K562 (cell line): ENCODE results near the gene NR1D2. TPM values are rescaled to one million over a fixed set of nuclear protein-coding genes. Genes with fewer than 3 reads are reported as not detected.
A peak's percentile ranks its signal among the peaks of the same experiment; 100 is the strongest.
"Not testable (repeated sequence)": the region's sequence is repeated elsewhere in the genome, so short reads cannot be mapped to it uniquely, and the experiment has no call there.

Experiments
- ATAC-seq: fragments of 200-7000 bp; cut with Tn5 transposase; 3 replicates; pipeline ENCODE4 v1.9.1; 2020; ENCODE audit warnings: moderate library complexity
- BruUV-seq: library from RNA; stranded (reverse); fragments of 400-500 nt; replicated peaks from 2 replicates; lab custom pipeline; 2021; lab: Mats Ljungman, UMichigan
- CTCF ChIA-PET: fragments of 300-600 bp; formaldehyde crosslinking; extraction: SDS; loops from one replicate; lab custom pipeline; 2021; ENCODE audit warnings: low intra/inter-chr PET ratio; lab: Yijun Ruan, JAX
- POLR2A ChIA-PET: fragments of 300-600, 350-650 bp; sonication (Branson Sonifier 250); formaldehyde crosslinking; extraction: SDS; loops from one replicate; lab custom pipeline; 2021; ENCODE audit warnings: antibody characterized with exemption, inconsistent platforms; lab: Yijun Ruan, JAX
- DNase-seq, 4 experiments: peaks; one replicate each; pipeline versions ENCODE4 v3.0.0 to v3.0.0-alpha.2; 2011 to 2018; ENCODE audit warnings: low spot score in 3 of 4, mixed read lengths in 3 of 4; ENCODE audit errors: extremely low read depth in 1 of 4
- FAIRE-seq: peaks from 2 replicates; lab custom pipeline; 2011; peaks lifted over from hg19 to GRCh38; lab: Jason Lieb, UNC
- H2AFZ ChIP-seq: 2 replicates; pipeline ENCODE4 v1.6.0; 2011; ENCODE audit warnings: low read depth, low read length, control low read depth, inconsistent platforms
- H3K27ac ChIP-seq: fragments of 200-600 bp; 3 replicates; pipeline ENCODE4 v1.8.0; 2011; ENCODE audit warnings: low read depth, mild to moderate bottlenecking, control low read depth, inconsistent platforms, low read length, moderate library complexity, mixed read lengths; ENCODE audit errors: extremely low read depth
- H3K27me3 ChIP-seq, 2 experiments: fragments of 300-600 bp in 1 of 2; 2 replicates in 1 of 2; 3 replicates in 1 of 2; pipeline versions ENCODE4 v1.6.0 to v1.8.0; 2011; ENCODE audit warnings: inconsistent platforms in 2 of 2, low read length in 2 of 2, mild to moderate bottlenecking in 1 of 2, mixed read lengths in 1 of 2, moderate library complexity in 1 of 2; ENCODE audit not compliant: control insufficient read depth in 2 of 2, insufficient read depth in 2 of 2
- H3K36me3 ChIP-seq: fragments of 300-600 bp; 3 replicates; pipeline ENCODE4 v1.8.0; 2011; ENCODE audit warnings: mild to moderate bottlenecking, low read length, inconsistent platforms; ENCODE audit not compliant: control insufficient read depth, insufficient read depth
- H3K4me1 ChIP-seq, 2 experiments: fragments of 200-600 bp in 1 of 2; replicated peaks in 1 of 2; 2 replicates in 1 of 2; 3 replicates in 1 of 2; pipeline versions ENCODE4 v1.5.1 to v1.8.0; 2011; ENCODE audit warnings: inconsistent platforms in 2 of 2, low read length in 2 of 2, mild to moderate bottlenecking in 1 of 2, mixed read lengths in 1 of 2, moderate library complexity in 1 of 2; ENCODE audit not compliant: control insufficient read depth in 2 of 2, insufficient read depth in 2 of 2
- H3K4me2 ChIP-seq: 2 replicates; pipeline ENCODE4 v1.6.1; 2011; ENCODE audit warnings: low read length, control low read depth, inconsistent platforms, mixed read lengths; ENCODE audit not compliant: insufficient read depth
- H3K4me3 ChIP-seq: fragments of 200-600 bp; sonication (generic), shearing (Covaris generic); 2 replicates; pipeline ENCODE4 v1.5.1; 2016; ENCODE audit warnings: control low read depth, inconsistent platforms
- H3K79me2 ChIP-seq: fragments of 200-600 bp; 3 replicates; pipeline ENCODE4 v1.8.0; 2011; ENCODE audit warnings: low read length, inconsistent platforms; ENCODE audit not compliant: control insufficient read depth, insufficient read depth
- H3K9ac ChIP-seq, 2 experiments: 2 replicates each; pipeline versions ENCODE4 v1.6.0 to v1.6.1; 2011; ENCODE audit warnings: low read depth in 2 of 2, low read length in 2 of 2, control low read depth in 1 of 2, inconsistent platforms in 1 of 2, mild to moderate bottlenecking in 1 of 2, mixed read lengths in 1 of 2; ENCODE audit not compliant: insufficient read depth in 1 of 2
- H3K9me1 ChIP-seq: one replicate; pipeline ENCODE4 v1.6.0; 2011; ENCODE audit warnings: inconsistent platforms, mild to moderate bottlenecking, low read length, moderate library complexity; ENCODE audit not compliant: control insufficient read depth, insufficient read depth
- H3K9me3 ChIP-seq: replicated peaks from 2 replicates; pipeline ENCODE4 v1.5.1; 2011; ENCODE audit warnings: low read depth, low read length, inconsistent platforms; ENCODE audit not compliant: control insufficient read depth, insufficient read depth
- H4K20me1 ChIP-seq: replicated peaks from 2 replicates; pipeline ENCODE4 v1.6.1; 2011; ENCODE audit warnings: low read length, inconsistent platforms, mixed read lengths; ENCODE audit not compliant: control insufficient read depth, insufficient read depth
- CEBPG ChIP-seq, 3 experiments: fragments of 200-800 bp in 1 of 3; sonication (Bioruptor generic) in 1 of 3; sonication (generic) in 1 of 3; formaldehyde crosslinking in 1 of 3; IDR thresholded peaks in 2 of 3; conservative IDR thresholded peaks in 1 of 3; 2 replicates each; pipeline versions ENCODE4 v1.6.1 to v1.8.0; 2016 to 2022; ENCODE audit warnings: missing compliant biosample characterization in 2 of 3, missing genetic modification characterization in 2 of 3, mild to moderate bottlenecking in 1 of 3, missing genetic modification reagents in 1 of 3
- CHD1 ChIP-seq: fragments of 200-600 bp; sonication (generic); IDR thresholded peaks from one replicate; pipeline ENCODE4 v1.6.1; 2012; ENCODE audit warnings: mild to moderate bottlenecking, moderate library complexity, low read length, inconsistent platforms
- CHD2 ChIP-seq: IDR thresholded peaks from 2 replicates; pipeline ENCODE4 v1.6.1; 2011; ENCODE audit warnings: low read depth, low read length
- ELF2 ChIP-seq: fragments of 250-450 bp; sonication (Bioruptor Pico); IDR thresholded peaks from 2 replicates; pipeline ENCODE4 v1.5.0; 2021; ENCODE audit warnings: mild to moderate bottlenecking
- ETV1 ChIP-seq: fragments of 450-650 bp; conservative IDR thresholded peaks from 2 replicates; pipeline ENCODE4 v1.6.1; 2016; ENCODE audit warnings: missing genetic modification characterization, control low read depth, low read depth, missing compliant biosample characterization
- HCFC1 ChIP-seq: IDR thresholded peaks from 2 replicates; pipeline ENCODE4 v1.6.1; 2012; ENCODE audit warnings: low read depth, low read length, improper control_type of control experiment
- SIN3A ChIP-seq, 2 experiments: fragments of 150-350 bp in 1 of 2; IDR thresholded peaks; 2 replicates each; pipeline ENCODE4 v1.6.1; 2011 to 2016; ENCODE audit warnings: borderline replicate concordance in 2 of 2, low read depth in 2 of 2, low read length in 2 of 2, mild to moderate bottlenecking in 2 of 2, moderate library complexity in 2 of 2; ENCODE audit not compliant: control insufficient read depth in 1 of 2
- SMAD3 ChIP-seq: fragments of 450-650 bp; formaldehyde crosslinking; conservative IDR thresholded peaks from 2 replicates; pipeline ENCODE4 v1.4.0; 2020; ENCODE audit warnings: mild to moderate bottlenecking
- SREBF2 ChIP-seq: sonication (generic); formaldehyde crosslinking; IDR thresholded peaks from 2 replicates; pipeline ENCODE4 v1.4.0; 2020; ENCODE audit warnings: mild to moderate bottlenecking, missing genetic modification reagents
- TEAD4 ChIP-seq, 2 experiments: sonication (generic) in 1 of 2; formaldehyde crosslinking in 1 of 2; IDR thresholded peaks; 2 replicates each; pipeline versions ENCODE4 v1.6.1 to v1.8.0; 2012 to 2022; ENCODE audit warnings: borderline replicate concordance in 1 of 2, inconsistent platforms in 1 of 2, low read length in 1 of 2, mild to moderate bottlenecking in 1 of 2, missing genetic modification reagents in 1 of 2
- YY1 ChIP-seq, 3 experiments: IDR thresholded peaks; 2 replicates each; pipeline ENCODE4 v1.6.1; 2011; ENCODE audit warnings: low read length in 2 of 3, mild to moderate bottlenecking in 2 of 3, moderate library complexity in 2 of 3, borderline replicate concordance in 1 of 3, control low read depth in 1 of 3, low read depth in 1 of 3; ENCODE audit not compliant: insufficient read depth in 3 of 3, insufficient replicate concordance in 2 of 3, control insufficient read depth in 1 of 3, insufficient read length in 1 of 3; ENCODE audit errors: extremely low read depth in 1 of 3
- ZC3H11A ChIP-seq: IDR thresholded peaks from 2 replicates; pipeline ENCODE4 v1.6.1; 2012; ENCODE audit warnings: low read depth, low read length, improper control_type of control experiment
- WGBS: fragments of 100-300 bp; shearing (Covaris generic); methylation state at CpG from one replicate; pipeline ENCODE4 v1.1.6; 2016; ENCODE audit warnings: low coverage, mixed read lengths; ENCODE audit not compliant: insufficient coverage; ENCODE audit errors: missing lambda C conversion rate; 5-methylcytosine and 5-hydroxymethylcytosine counted together
- in situ Hi-C: fragments of 300-500 bp; cut with MboI; formaldehyde crosslinking; loops from 4 replicates; pipeline ENCODE4 v1.15.0; 2018; ENCODE audit warnings: inconsistent platforms, mixed read lengths
- intact Hi-C: fragments of 100-400 bp; cut with micrococcal nuclease; formaldehyde crosslinking; loops from 2 replicates; pipeline ENCODE4 v1.14.2; 2022
- polyA plus RNA-seq, 8 experiments: library from polyadenylated mRNA; depleted of rRNA in 4 of 8; stranded (reverse) in 5 of 8; unstranded in 3 of 8; fragments of >200 nt; fragmentation: Nextera tagmentation in 2 of 8; fragmentation: Illumina TruSeq in 1 of 8; extraction: Ambion mirVana in 2 of 8; extraction: Trizol in 1 of 8; gene quantifications; 2 replicates each; pipeline versions ENCODE4 v1.2.1 to v1.2.3, GENCODE V29; 2011 to 2014; ENCODE audit warnings: inconsistent platforms in 1 of 8, missing spikeins in 1 of 8
- total RNA-seq, 7 experiments: library from RNA; depleted of rRNA in 6 of 7; stranded (reverse); fragments of >200 nt in 6 of 7; fragmentation: Illumina TruSeq in 2 of 7; extraction: Trizol in 2 of 7; gene quantifications; 2 replicates each; pipeline versions ENCODE4 v1.2.1 to v1.2.3, GENCODE V29; 2011 to 2021; ENCODE audit warnings: low replicate concordance in 1 of 7
- TF ChIP-seq, protein P1 (sequence below): fragments of 450-650 bp; IDR thresholded peaks from 2 replicates; pipeline ENCODE4 v1.7.0; 2016; ENCODE audit warnings: borderline replicate concordance
- TF ChIP-seq, protein P2 (sequence below): fragments of 450-650 bp; IDR thresholded peaks from 2 replicates; pipeline ENCODE4 v1.6.1; 2016; ENCODE audit warnings: borderline replicate concordance

NR1D2 gene
- total and polyA plus RNA-seq, 9 of the 15 experiments (the other 6 are each of a cell fraction or from before 2014, with no cell fraction given), result 1.2 to 5.5 (median 2.9) TPM

DNA sequence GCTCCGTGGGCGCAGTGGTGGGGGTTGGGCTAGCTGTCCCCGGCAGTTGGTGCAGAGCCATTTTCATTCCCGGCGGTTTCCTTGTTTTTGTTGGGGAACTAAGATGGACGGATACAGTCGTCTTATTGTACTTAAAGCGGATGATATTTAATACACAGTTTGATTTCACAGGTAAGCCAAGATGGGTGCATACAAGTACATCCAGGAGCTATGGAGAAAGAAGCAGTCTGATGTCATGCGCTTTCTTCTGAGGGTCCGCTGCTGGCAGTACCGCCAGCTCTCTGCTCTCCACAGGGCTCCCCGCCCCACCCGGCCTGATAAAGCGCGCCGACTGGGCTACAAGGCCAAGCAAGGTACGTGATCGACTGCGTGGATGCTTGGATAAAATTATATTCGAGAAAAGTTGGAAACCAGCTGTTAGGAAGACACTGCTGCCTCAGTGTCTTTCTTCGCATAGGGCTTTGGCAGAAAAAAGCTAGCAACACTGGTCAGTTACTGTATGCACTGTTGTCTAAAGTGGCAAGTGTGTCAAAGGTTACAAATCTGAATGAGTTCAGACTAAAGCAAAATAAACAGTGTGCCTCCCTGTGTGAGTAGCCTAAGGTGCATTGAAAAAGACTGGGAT is 27.3 kb upstream of the NR1D2 start:
- H3K9me3 ChIP-seq; in situ Hi-C loops; BruUV-seq; H3K9me1 ChIP-seq; CTCF ChIA-PET; H3K27me3 ChIP-seq; FAIRE-seq; TF ChIP-seq TEAD4 (CRISPR knock-in tag; IDR thresholded peaks at IDR 0.05; ENCODE audit: borderline replicate concordance); CEBPG (tag; conservative IDR thresholded peaks at IDR 0.05 in 1 of 2, IDR thresholded peaks at IDR 0.05 in 1 of 2): not testable (repeated sequence)
- Histone ChIP-seq H4K20me1 (peaks cover 22% of the 10 kb centered on the region), H3K4me1 (peaks cover 6 to 19% of the 10 kb centered on the region in 2 experiments), H3K4me2 (peak overlapping the region; percentile 91), H3K27ac (peak overlapping the region; percentile 91), H2AFZ (peak overlapping the region; percentile 96; the same call in 1 of the 2 replicates), H3K36me3 (peaks cover 43% of the 10 kb centered on the region), H3K79me2 (peaks cover 60% of the 10 kb centered on the region), H3K4me3 (peak overlapping the region; percentile 73), H3K9ac (peak overlapping the region; percentile 97 to 99)
- intact Hi-C loops, result loop anchor here (1.0 to 10.0 kb wide), 3 partner anchors 28 to 577 kb away; partner anchors contain the start of genes NR1D2 and THRB
- DNase-seq (peak in 2 of 4 experiments; percentile 76 to 82), ATAC-seq (peak; percentile 60)
- WGBS, result under 1% methylated on average over 19 of the region's 21 CpGs
- POLR2A ChIA-PET, result interaction anchor here (0.6 to 7.1 kb wide), 25 partner anchors 11 to 1870 kb away, joined by 3 to 165 read pairs (median 5); no protein-coding TSS in a partner anchor
- TF ChIP-seq HCFC1 (0 out of 2 replicates have a peak, but pooled peaks have one; percentile 25), ETV1 (peak; percentile 42; the same call in 1 of the 2 replicates), SIN3A (IDR thresholded peaks at IDR 0.05; ENCODE audit: borderline replicate concordance in 2 of 2, control insufficient read depth in 1 of 2, low read depth in 2 of 2, low read length in 2 of 2) (peak in 1 of 2 experiments; percentile 54; a peak in 1 of 4 replicates), ELF2 (CRISPR knock-in tag) (peak; percentile 4; the same call in 1 of the 2 replicates), CHD2 (peak; percentile 67; the same call in 1 of the 2 replicates), ZC3H11A (0 out of 2 replicates have a peak, but pooled peaks have one; percentile 29), SMAD3 (CRISPR knock-in tag) (0 out of 2 replicates have a peak, but pooled peaks have one; percentile 20), TEAD4 (IDR thresholded peaks at IDR 0.05; ENCODE audit: low read length) (0 out of 2 replicates have a peak, but pooled peaks have one; percentile 23), CEBPG (CRISPR knock-in tag; IDR thresholded peaks at IDR 0.05) (0 out of 2 replicates have a peak, but pooled peaks have one; percentile 16), YY1 (IDR thresholded peaks at IDR 0.05; ENCODE audit: borderline replicate concordance in 1 of 3, control insufficient read depth in 1 of 3, extremely low read depth in 1 of 3, insufficient read depth in 3 of 3, insufficient read length in 1 of 3, insufficient replicate concordance in 2 of 3, low read depth in 1 of 3, low read length in 2 of 3) (peak in 1 of 3 experiments; percentile 82), SREBF2 (CRISPR knock-in tag) (0 out of 2 replicates have a peak, but pooled peaks have one; percentile 6), CHD1 (peak; percentile 81)
- TF ChIP-seq, protein P1, sequence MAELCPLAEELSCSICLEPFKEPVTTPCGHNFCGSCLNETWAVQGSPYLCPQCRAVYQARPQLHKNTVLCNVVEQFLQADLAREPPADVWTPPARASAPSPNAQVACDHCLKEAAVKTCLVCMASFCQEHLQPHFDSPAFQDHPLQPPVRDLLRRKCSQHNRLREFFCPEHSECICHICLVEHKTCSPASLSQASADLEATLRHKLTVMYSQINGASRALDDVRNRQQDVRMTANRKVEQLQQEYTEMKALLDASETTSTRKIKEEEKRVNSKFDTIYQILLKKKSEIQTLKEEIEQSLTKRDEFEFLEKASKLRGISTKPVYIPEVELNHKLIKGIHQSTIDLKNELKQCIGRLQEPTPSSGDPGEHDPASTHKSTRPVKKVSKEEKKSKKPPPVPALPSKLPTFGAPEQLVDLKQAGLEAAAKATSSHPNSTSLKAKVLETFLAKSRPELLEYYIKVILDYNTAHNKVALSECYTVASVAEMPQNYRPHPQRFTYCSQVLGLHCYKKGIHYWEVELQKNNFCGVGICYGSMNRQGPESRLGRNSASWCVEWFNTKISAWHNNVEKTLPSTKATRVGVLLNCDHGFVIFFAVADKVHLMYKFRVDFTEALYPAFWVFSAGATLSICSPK, result 0 out of 2 replicates have a peak, but pooled peaks have one; percentile 7
- TF ChIP-seq, protein P2, sequence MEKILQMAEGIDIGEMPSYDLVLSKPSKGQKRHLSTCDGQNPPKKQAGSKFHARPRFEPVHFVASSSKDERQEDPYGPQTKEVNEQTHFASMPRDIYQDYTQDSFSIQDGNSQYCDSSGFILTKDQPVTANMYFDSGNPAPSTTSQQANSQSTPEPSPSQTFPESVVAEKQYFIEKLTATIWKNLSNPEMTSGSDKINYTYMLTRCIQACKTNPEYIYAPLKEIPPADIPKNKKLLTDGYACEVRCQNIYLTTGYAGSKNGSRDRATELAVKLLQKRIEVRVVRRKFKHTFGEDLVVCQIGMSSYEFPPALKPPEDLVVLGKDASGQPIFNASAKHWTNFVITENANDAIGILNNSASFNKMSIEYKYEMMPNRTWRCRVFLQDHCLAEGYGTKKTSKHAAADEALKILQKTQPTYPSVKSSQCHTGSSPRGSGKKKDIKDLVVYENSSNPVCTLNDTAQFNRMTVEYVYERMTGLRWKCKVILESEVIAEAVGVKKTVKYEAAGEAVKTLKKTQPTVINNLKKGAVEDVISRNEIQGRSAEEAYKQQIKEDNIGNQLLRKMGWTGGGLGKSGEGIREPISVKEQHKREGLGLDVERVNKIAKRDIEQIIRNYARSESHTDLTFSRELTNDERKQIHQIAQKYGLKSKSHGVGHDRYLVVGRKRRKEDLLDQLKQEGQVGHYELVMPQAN, result 0 out of 2 replicates have a peak, but pooled peaks have one; percentile 26
